Measurements from ENCODE around the gene CD247. TPM values are rescaled to one million over a fixed set of nuclear protein-coding genes. Genes with fewer than 3 reads are reported as not detected.

The CD247 gene
- polyA plus RNA-seq, 1 of the 3 experiments (the other 2 are of a cell fraction): 0.08 TPM

DNA sequence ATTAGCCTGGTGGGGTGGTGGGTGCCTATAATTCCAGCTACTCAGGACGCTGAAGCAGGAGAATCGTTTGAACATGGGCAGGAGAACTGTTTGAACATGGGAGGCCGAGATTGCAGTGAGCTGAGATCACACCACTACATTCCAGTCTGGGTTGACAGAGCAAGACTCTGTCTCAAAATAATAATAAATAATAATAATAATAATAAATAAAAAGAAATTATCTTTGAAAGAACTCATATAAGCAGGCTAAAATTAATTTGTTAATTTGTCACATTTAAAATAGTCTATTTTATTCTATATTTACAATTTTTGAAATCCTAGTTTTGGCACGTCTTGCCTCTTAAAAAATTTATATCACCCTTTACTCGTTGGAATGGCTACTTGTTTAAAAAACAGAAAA, 27.6 kb downstream of the CD247 start:
- Histone ChIP-seq H3K27ac (ENCODE audit: low read depth in 2 of 2, low read length in 1 of 2) (no peak overlapping the region), H3K36me3 (replicated peaks in 1 of 2; ENCODE audit: control insufficient read depth in 1 of 2, insufficient read depth in 2 of 2, low read length in 1 of 2) (no peaks in the 10 kb centered on the region), H3K9ac (no peak overlapping the region), H3K4me1 (ENCODE audit: control insufficient read depth in 1 of 2, insufficient read depth in 2 of 2, low read depth in 1 of 2, low read length in 1 of 2) (no peaks in the 10 kb centered on the region), H3K4me2 (no peak overlapping the region), H2AFZ (ENCODE audit: low read depth) (no peak overlapping the region), H3K79me2 (ENCODE audit: insufficient read depth) (no peaks in the 10 kb centered on the region), H3F3A (replicated peaks; ENCODE audit: insufficient read depth) (no peaks in the 10 kb centered on the region), H3K27me3 (ENCODE audit: insufficient read depth) (peaks cover 21% of the 10 kb centered on the region), H4K20me1 (ENCODE audit: insufficient read depth) (no peaks in the 10 kb centered on the region), H3K9me2 (no peaks in the 10 kb centered on the region), H3K4me3 (ENCODE audit: low read depth in 2 of 2, low read length in 1 of 2) (no peak overlapping the region), H3K9me3 (no peaks in the 10 kb centered on the region)
- TF ChIP-seq RXRA (IDR thresholded peaks at IDR 0.05; ENCODE audit: borderline replicate concordance, low read depth) (no peak), FOSL2 (IDR thresholded peaks at IDR 0.05; ENCODE audit: borderline replicate concordance, low read depth) (no peak), ELF1 (IDR thresholded peaks at IDR 0.05) (no peak), GATA2 (CRISPR knock-in tag; IDR thresholded peaks at IDR 0.05) (no peak), MEF2A (IDR thresholded peaks at IDR 0.05; ENCODE audit: borderline replicate concordance, low read depth) (no peak), SMC3 (IDR thresholded peaks at IDR 0.05; ENCODE audit: low read depth, low read length) (no peak), TCF12 (IDR thresholded peaks at IDR 0.05) (no peak), MXI1 (IDR thresholded peaks at IDR 0.05; ENCODE audit: low read depth, low read length) (no peak), FOXM1 (IDR thresholded peaks at IDR 0.05; ENCODE audit: low read depth) (no peak), EP300 (IDR thresholded peaks at IDR 0.05; ENCODE audit: borderline replicate concordance in 1 of 2, low read depth in 1 of 2, low read length in 1 of 2) (no peak), SIN3A (IDR thresholded peaks at IDR 0.05; ENCODE audit: borderline replicate concordance, low read depth, low read length) (no peak)
- TF ChIP-seq, protein P1, sequence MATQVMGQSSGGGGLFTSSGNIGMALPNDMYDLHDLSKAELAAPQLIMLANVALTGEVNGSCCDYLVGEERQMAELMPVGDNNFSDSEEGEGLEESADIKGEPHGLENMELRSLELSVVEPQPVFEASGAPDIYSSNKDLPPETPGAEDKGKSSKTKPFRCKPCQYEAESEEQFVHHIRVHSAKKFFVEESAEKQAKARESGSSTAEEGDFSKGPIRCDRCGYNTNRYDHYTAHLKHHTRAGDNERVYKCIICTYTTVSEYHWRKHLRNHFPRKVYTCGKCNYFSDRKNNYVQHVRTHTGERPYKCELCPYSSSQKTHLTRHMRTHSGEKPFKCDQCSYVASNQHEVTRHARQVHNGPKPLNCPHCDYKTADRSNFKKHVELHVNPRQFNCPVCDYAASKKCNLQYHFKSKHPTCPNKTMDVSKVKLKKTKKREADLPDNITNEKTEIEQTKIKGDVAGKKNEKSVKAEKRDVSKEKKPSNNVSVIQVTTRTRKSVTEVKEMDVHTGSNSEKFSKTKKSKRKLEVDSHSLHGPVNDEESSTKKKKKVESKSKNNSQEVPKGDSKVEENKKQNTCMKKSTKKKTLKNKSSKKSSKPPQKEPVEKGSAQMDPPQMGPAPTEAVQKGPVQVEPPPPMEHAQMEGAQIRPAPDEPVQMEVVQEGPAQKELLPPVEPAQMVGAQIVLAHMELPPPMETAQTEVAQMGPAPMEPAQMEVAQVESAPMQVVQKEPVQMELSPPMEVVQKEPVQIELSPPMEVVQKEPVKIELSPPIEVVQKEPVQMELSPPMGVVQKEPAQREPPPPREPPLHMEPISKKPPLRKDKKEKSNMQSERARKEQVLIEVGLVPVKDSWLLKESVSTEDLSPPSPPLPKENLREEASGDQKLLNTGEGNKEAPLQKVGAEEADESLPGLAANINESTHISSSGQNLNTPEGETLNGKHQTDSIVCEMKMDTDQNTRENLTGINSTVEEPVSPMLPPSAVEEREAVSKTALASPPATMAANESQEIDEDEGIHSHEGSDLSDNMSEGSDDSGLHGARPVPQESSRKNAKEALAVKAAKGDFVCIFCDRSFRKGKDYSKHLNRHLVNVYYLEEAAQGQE (IDR thresholded peaks at IDR 0.05; ENCODE audit: low read depth, low read length): no peak
- TF ChIP-seq, protein P2, sequence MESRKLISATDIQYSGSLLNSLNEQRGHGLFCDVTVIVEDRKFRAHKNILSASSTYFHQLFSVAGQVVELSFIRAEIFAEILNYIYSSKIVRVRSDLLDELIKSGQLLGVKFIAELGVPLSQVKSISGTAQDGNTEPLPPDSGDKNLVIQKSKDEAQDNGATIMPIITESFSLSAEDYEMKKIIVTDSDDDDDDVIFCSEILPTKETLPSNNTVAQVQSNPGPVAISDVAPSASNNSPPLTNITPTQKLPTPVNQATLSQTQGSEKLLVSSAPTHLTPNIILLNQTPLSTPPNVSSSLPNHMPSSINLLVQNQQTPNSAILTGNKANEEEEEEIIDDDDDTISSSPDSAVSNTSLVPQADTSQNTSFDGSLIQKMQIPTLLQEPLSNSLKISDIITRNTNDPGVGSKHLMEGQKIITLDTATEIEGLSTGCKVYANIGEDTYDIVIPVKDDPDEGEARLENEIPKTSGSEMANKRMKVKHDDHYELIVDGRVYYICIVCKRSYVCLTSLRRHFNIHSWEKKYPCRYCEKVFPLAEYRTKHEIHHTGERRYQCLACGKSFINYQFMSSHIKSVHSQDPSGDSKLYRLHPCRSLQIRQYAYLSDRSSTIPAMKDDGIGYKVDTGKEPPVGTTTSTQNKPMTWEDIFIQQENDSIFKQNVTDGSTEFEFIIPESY (IDR thresholded peaks at IDR 0.05; ENCODE audit: borderline replicate concordance, low read depth): no peak
- TF ChIP-seq, protein P3, sequence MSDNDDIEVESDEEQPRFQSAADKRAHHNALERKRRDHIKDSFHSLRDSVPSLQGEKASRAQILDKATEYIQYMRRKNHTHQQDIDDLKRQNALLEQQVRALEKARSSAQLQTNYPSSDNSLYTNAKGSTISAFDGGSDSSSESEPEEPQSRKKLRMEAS (IDR thresholded peaks at IDR 0.05; ENCODE audit: low read depth): no peak
- POLR2A ChIA-PET: no interaction called here
- 43% methylated on average over 5 of the region's 5 CpGs for WGBS (ENCODE audit: low lambda C conversion rate)
- CTCF ChIA-PET: interaction anchor here (2.0 kb wide), 1 partner anchor 49 kb away, joined by 4 read pairs; no protein-coding TSS in a partner anchor
- DNase-seq: no peak

Data from SK-N-SH (cell line).